ENCODE measurements around the gene TMOD2.

GRCh38 chr15:51863131-51863530 lies 111.7 kb downstream of the TMOD2 start:
- TF ChIP-seq CTCF (conservative IDR thresholded peaks at IDR 0.05; ENCODE audit: low read length) (no peak), EZH2phosphoT487 (IDR thresholded peaks at IDR 0.05; ENCODE audit: borderline replicate concordance) (no peak)

Data from Loucy (cell line).